ENCODE measurements around the gene POPDC2.
"Not testable (repeated sequence)": the region's sequence is repeated elsewhere in the genome, so short reads cannot be mapped to it uniquely, and the experiment has no call there.

POPDC2 gene

GRCh38 chr3:119611664-119612063 lies 48.7 kb downstream of the POPDC2 start:
- FAIRE-seq = no peak

DNA sequence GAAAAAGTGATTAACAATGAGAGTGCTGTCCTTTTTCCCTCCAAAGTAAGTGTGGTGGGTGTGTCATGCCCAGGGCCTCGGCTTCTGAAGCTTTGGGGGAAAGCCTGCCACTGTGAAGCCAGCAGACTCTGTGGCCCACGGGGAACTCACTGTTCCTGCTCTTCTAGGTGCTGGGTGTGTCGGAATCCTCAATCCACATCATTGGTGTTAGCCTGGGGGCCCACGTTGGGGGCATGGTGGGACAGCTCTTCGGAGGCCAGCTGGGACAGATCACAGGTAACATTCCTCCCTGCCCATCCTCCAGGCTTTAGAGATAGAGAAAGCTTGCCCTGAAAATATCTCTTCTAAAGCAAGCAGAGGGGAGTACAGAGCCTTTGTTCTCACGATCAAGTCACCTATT lies 51.1 kb downstream of the POPDC2 start:
- FAIRE-seq = no peak

GRCh38 chr3:119608405-119609000 lies 51.9 kb downstream of the POPDC2 start:
- FAIRE-seq = no peak

DNA sequence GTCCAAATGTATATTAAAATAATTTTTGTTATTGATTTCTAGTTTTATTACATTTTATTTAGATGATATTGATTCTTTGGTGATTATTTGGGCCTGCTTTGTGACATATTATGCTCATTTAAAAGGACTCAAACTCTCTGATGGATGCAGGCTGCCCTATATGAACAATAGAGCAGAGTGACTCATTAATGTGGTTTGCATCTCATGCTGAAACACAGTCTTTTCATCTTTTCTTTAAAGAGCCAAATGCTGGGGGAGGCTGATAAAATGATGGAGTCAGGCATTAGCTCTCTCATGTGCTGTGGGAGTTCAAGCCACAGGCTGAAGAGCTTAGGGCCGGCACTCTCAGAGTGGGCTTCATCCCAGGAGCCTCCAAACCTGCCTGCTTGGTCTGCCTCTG lies 55.5 kb downstream of the POPDC2 start:
- FAIRE-seq = no peak

DNA sequence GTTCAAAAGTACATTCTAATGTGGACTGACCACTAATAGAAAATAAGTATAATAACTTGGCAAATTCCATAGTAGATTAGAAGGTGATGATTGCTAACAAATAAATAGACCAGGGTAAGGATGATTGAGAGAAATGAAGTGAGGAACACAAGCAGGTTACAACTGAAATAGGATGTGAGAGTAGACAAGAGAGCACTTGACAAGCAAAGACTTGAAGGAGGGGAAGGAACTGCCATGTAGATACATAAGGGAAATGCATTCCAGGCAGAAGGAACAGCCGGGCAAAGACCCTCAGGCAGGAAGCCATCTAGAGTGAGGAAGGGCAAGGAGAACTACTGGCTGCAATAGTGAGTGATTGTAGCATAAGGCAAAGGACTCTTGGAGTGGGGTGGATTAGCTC lies 57.7 kb downstream of the POPDC2 start:
- no peak for FAIRE-seq

DNA sequence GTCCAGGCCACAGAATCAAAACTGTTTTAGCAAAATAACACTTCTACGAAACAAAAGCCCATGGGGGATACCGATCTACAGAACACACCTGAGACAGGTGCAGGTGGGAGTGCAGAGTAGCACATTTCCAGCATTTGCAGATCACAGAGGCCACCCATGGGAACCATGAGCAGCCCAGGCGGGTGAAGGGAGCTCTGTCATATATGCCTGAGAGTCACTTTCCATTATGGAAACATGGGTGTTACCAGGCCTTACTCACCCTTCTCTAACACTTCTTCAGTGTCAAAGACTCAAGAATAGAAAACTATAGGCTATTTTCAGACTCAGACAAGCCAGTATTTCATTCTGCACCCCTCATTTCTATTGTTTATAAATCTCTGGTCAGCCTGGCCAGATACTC lies 59.2 kb downstream of the POPDC2 start:
- no peak for FAIRE-seq

DNA sequence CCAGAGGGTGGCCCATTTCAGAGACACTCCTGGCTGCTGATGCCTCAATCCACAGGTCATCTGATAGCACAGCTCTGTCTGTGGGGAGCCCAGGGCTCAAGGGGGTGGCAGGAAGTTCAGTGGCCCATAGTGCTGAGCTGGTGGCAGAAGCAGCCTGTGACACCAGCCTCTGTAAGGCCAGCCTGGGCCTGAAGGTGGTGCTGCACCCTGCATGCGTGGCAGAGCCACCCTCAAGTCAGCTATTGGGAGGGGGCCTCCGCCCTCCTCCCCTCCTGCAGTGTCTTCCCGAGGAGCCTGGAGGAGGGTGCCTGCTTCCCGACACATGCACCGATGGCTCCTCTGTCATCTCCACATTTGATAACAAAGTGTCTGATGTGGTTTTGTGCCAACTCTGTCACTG lies 59.7 kb downstream of the POPDC2 start:
- no peak for FAIRE-seq

DNA sequence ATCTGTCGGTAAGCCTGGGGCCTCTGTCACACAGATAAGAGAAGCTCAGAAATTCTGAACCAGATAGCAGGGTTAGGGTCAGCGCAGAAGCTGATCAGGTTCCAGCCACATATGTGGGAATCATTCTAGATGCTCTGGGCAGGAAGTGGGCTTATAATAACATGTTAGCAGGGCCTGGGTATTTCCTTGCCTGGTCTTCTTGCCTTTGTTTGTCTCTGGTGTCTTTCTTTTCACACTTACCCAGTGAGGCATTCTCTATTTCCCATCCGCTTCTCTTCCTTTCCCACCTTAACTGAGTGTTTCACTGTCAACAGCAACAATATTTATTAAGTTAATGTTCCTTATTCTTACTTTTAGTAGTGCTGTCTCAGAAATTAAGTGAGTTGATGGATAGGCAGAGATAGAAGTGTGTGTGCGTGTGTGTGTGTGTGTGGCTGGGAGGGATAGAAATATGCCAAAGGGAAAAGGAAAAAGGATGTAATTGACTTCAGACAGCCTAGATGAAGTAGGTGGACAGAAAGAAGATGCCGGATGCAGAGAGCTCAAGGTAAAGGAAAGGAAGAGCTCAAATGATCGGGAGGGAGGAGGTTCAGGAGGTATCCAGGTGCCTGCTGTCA lies 60.7 kb downstream of the POPDC2 start:
- no peak for FAIRE-seq

GRCh38 chr3:119598410-119599098 lies 61.8 kb downstream of the POPDC2 start:
- FAIRE-seq = no peak

GRCh38 chr3:119597548-119598288 lies 62.7 kb downstream of the POPDC2 start, which contains the start of gene PLA1A:
PLA1A (plus strand) TSS chr3:119597885; CDS start chr3:119597914, 29 bp downstream.
- FAIRE-seq = no peak

GRCh38 chr3:119596398-119596797 lies 64.0 kb downstream of the POPDC2 start:
- FAIRE-seq = no peak

- FAIRE-seq = no peak
Measured at GRCh38 chr3:119595639-119596334, 64.6 kb downstream of the POPDC2 start.

- not testable (repeated sequence) for FAIRE-seq
Measured at GRCh38 chr3:119594929-119595328, 65.5 kb downstream of the POPDC2 start.

GRCh38 chr3:119594066-119594465 lies 66.3 kb downstream of the POPDC2 start:
- no peak for FAIRE-seq

DNA sequence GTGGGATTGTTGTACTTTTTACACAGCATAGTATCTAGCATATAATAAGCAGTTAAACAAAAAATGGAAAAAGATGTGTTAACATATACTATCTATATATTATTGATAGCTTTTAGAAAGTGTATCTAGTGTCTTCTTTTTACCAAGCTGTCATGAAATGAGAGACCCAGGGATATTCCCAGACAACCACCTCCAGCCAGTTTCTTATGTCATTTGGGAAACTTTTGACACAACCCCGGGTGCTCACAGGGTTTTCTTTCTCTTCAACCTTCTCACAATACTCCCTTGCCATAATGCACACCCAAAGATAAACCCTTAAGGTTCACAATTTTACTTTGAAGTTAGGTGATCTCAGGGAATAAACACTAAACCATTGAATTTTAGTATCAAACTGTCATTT lies 67.5 kb downstream of the POPDC2 start:
- no peak for FAIRE-seq
